MG63 (cell line): Measurements from ENCODE around the gene TRPM8. TPM values are rescaled to one million over a fixed set of nuclear protein-coding genes. Genes with fewer than 3 reads are reported as not detected.

Experiments used
- DNase-seq: peaks from one replicate; pipeline ENCODE4 v3.0.0-alpha.2; 2020
- H3K27me3 ChIP-seq: fragments of 250-450 bp; sonication (Bioruptor Pico); 2 replicates; pipeline ENCODE4 v1.5.1; 2020; ENCODE audit warnings: mild to moderate bottlenecking, moderate library complexity
- H3K36me3 ChIP-seq: fragments of 250-450 bp; sonication (Bioruptor Pico); 2 replicates; pipeline ENCODE4 v1.5.1; 2020; ENCODE audit warnings: mild to moderate bottlenecking, moderate library complexity
- H3K4me3 ChIP-seq: fragments of 250-450 bp; sonication (Bioruptor Pico); 2 replicates; pipeline ENCODE4 v1.5.1; 2020; ENCODE audit warnings: mild to moderate bottlenecking, moderate library complexity
- H3K9me3 ChIP-seq: fragments of 250-450 bp; sonication (Bioruptor Pico); 2 replicates; pipeline ENCODE4 v1.5.1; 2020; ENCODE audit warnings: mild to moderate bottlenecking, moderate library complexity
- total RNA-seq: library from RNA; depleted of rRNA; stranded (reverse); fragments of >200 nt; shearing (Covaris generic); gene quantifications from 2 replicates; pipeline ENCODE4 v1.2.3, GENCODE V29; 2014; ENCODE audit warnings: low replicate concordance

TRPM8 gene
- total RNA-seq, 1 experiment from 2014 or later: not detected

GRCh38 chr2:233928594-233929351 is 11.6 kb downstream of the TRPM8 start:
- peak; percentile 35 for DNase-seq
- H3K9me3 ChIP-seq: no peaks in the 10 kb centered on the region
- H3K4me3 ChIP-seq: no peak overlapping the region
- H3K27me3 ChIP-seq: no peaks in the 10 kb centered on the region; the same call in 1 of the 2 replicates
- no peaks in the 10 kb centered on the region for H3K36me3 ChIP-seq

GRCh38 chr2:233929352-233930022 is 12.3 kb downstream of the TRPM8 start:
- H3K9me3 ChIP-seq: no peaks in the 10 kb centered on the region
- no peaks in the 10 kb centered on the region; the same call in 1 of the 2 replicates for H3K27me3 ChIP-seq
- H3K36me3 ChIP-seq: no peaks in the 10 kb centered on the region
- DNase-seq: peak; percentile 30
- H3K4me3 ChIP-seq: no peak overlapping the region

- Histone ChIP-seq H3K27me3 (no peaks in the 10 kb centered on the region; the same call in 1 of the 2 replicates), H3K9me3 (no peaks in the 10 kb centered on the region), H3K4me3 (no peak overlapping the region), H3K36me3 (no peaks in the 10 kb centered on the region)
- DNase-seq: no peak
These were observed 17.4 kb downstream of the TRPM8 start for GRCh38 chr2:233934524-233934923.

GRCh38 chr2:233935426-233935825 is 18.3 kb downstream of the TRPM8 start:
- Histone ChIP-seq H3K27me3 (no peaks in the 10 kb centered on the region; the same call in 1 of the 2 replicates), H3K9me3 (no peaks in the 10 kb centered on the region), H3K36me3 (no peaks in the 10 kb centered on the region), H3K4me3 (no peak overlapping the region)
- DNase-seq: no peak

- no peak for DNase-seq
- no peaks in the 10 kb centered on the region for H3K27me3 ChIP-seq
- H3K36me3 ChIP-seq: no peaks in the 10 kb centered on the region
- H3K4me3 ChIP-seq: no peak overlapping the region
- H3K9me3 ChIP-seq: no peaks in the 10 kb centered on the region
These were observed 18.9 kb downstream of the TRPM8 start for GRCh38 chr2:233936089-233936488.

GRCh38 chr2:233938676-233939370 is 21.6 kb downstream of the TRPM8 start:
- H3K4me3 ChIP-seq: no peak overlapping the region

GRCh38 chr2:233940376-233941276 is 23.5 kb downstream of the TRPM8 start:
- Histone ChIP-seq H3K27me3 (peaks cover 4% of the 10 kb centered on the region; the same call in 1 of the 2 replicates), H3K9me3 (peaks cover 6% of the 10 kb centered on the region; the same call in 1 of the 2 replicates), H3K36me3 (no peaks in the 10 kb centered on the region), H3K4me3 (no peak overlapping the region)
- DNase-seq: no peak

More at GRCh38 chr2:233938676-233939370, 21.6 kb downstream of the TRPM8 start:
- Histone ChIP-seq H3K36me3 (no peaks in the 10 kb centered on the region), H3K27me3 (no peaks in the 10 kb centered on the region), H3K9me3 (no peaks in the 10 kb centered on the region)
- no peak for DNase-seq

GRCh38 chr2:233942731-233943130 is 25.6 kb downstream of the TRPM8 start:
- peaks cover 4% of the 10 kb centered on the region; the same call in 1 of the 2 replicates for H3K27me3 ChIP-seq

GRCh38 chr2:233944269-233944668 is 27.1 kb downstream of the TRPM8 start:
- DNase-seq: no peak
- Histone ChIP-seq H3K9me3 (peaks cover 6% of the 10 kb centered on the region; the same call in 1 of the 2 replicates), H3K36me3 (no peaks in the 10 kb centered on the region), H3K27me3 (peaks cover 4% of the 10 kb centered on the region; the same call in 1 of the 2 replicates), H3K4me3 (no peak overlapping the region)

More at GRCh38 chr2:233942731-233943130, 25.6 kb downstream of the TRPM8 start:
- peaks cover 6% of the 10 kb centered on the region; the same call in 1 of the 2 replicates for H3K9me3 ChIP-seq
- H3K36me3 ChIP-seq: no peaks in the 10 kb centered on the region
- DNase-seq: no peak
- no peak overlapping the region for H3K4me3 ChIP-seq

GRCh38 chr2:233944722-233945121 is 27.5 kb downstream of the TRPM8 start:
- no peaks in the 10 kb centered on the region for H3K36me3 ChIP-seq
- DNase-seq: no peak
- H3K4me3 ChIP-seq: no peak overlapping the region
- H3K27me3 ChIP-seq: peaks cover 4% of the 10 kb centered on the region; the same call in 1 of the 2 replicates
- peaks cover 6% of the 10 kb centered on the region; the same call in 1 of the 2 replicates for H3K9me3 ChIP-seq

- H3K9me3 ChIP-seq: peaks cover 6% of the 10 kb centered on the region; the same call in 1 of the 2 replicates
- no peaks in the 10 kb centered on the region for H3K36me3 ChIP-seq
- no peak for DNase-seq
- H3K4me3 ChIP-seq: no peak overlapping the region
- H3K27me3 ChIP-seq: peaks cover 4% of the 10 kb centered on the region; the same call in 1 of the 2 replicates
These were observed 28.0 kb downstream of the TRPM8 start for GRCh38 chr2:233945146-233945545.

- H3K36me3 ChIP-seq: no peaks in the 10 kb centered on the region
- H3K4me3 ChIP-seq: no peak overlapping the region
- DNase-seq: no peak
- no peaks in the 10 kb centered on the region for H3K9me3 ChIP-seq
- H3K27me3 ChIP-seq: peaks cover 5% of the 10 kb centered on the region; the same call in 1 of the 2 replicates
These were observed 33.1 kb downstream of the TRPM8 start for GRCh38 chr2:233950078-233950825.

- Histone ChIP-seq H3K4me3 (no peak overlapping the region), H3K9me3 (no peaks in the 10 kb centered on the region), H3K36me3 (no peaks in the 10 kb centered on the region), H3K27me3 (peaks cover 5% of the 10 kb centered on the region; the same call in 1 of the 2 replicates)
- no peak for DNase-seq
These were observed 35.2 kb downstream of the TRPM8 start for GRCh38 chr2:233952335-233952734.

GRCh38 chr2:233953087-233953801 is 36.1 kb downstream of the TRPM8 start:
- H3K36me3 ChIP-seq: no peaks in the 10 kb centered on the region
- no peak overlapping the region for H3K4me3 ChIP-seq
- peaks cover 5% of the 10 kb centered on the region; the same call in 1 of the 2 replicates for H3K27me3 ChIP-seq
- no peak for DNase-seq
- H3K9me3 ChIP-seq: no peaks in the 10 kb centered on the region

GRCh38 chr2:233960203-233960602 is 43.0 kb downstream of the TRPM8 start:
- Histone ChIP-seq H3K4me3 (no peak overlapping the region), H3K27me3 (no peaks in the 10 kb centered on the region), H3K36me3 (no peaks in the 10 kb centered on the region), H3K9me3 (no peaks in the 10 kb centered on the region)
- DNase-seq: no peak
